H9 (cell line): ENCODE data around the gene SH2D1B. TPM values are rescaled to one million over a fixed set of nuclear protein-coding genes. Genes with fewer than 3 reads are reported as not detected.

ENCODE experiments used
- DNase-seq: peaks from one replicate; pipeline ENCODE4 v3.0.0-alpha.2; 2017
- H2AFZ ChIP-seq: one replicate; pipeline ENCODE4 v1.6.1; 2013; ENCODE audit warnings: mild to moderate bottlenecking, low read length, control low read depth, moderate library complexity
- H2AK5ac ChIP-seq: 2 replicates; pipeline ENCODE4 v1.6.1; 2013; ENCODE audit warnings: low read length, control low read depth, mixed read lengths; ENCODE audit not compliant: insufficient read length
- H2BK120ac ChIP-seq: one replicate; pipeline ENCODE4 v1.6.1; 2013; ENCODE audit warnings: low read depth, mild to moderate bottlenecking, low read length, control low read depth, inconsistent platforms; ENCODE audit not compliant: poor library complexity, severe bottlenecking
- H2BK12ac ChIP-seq: 2 replicates; pipeline ENCODE4 v1.6.1; 2013; ENCODE audit warnings: low read length, control low read depth, mixed read lengths, low read depth; ENCODE audit not compliant: insufficient read length
- H2BK15ac ChIP-seq: 2 replicates; pipeline ENCODE4 v1.6.1; 2013; ENCODE audit warnings: low read depth, low read length, control low read depth
- H2BK20ac ChIP-seq: one replicate; pipeline ENCODE4 v1.6.1; 2013; ENCODE audit warnings: low read depth, mild to moderate bottlenecking, low read length, control low read depth, inconsistent platforms; ENCODE audit not compliant: poor library complexity, severe bottlenecking
- H2BK5ac ChIP-seq: 2 replicates; pipeline ENCODE4 v1.6.1; 2013; ENCODE audit warnings: low read length, control low read depth, mixed read lengths; ENCODE audit not compliant: insufficient read length
- H3K14ac ChIP-seq: 2 replicates; pipeline ENCODE4 v1.6.1; 2013; ENCODE audit warnings: low read length, control low read depth; ENCODE audit not compliant: insufficient read depth
- H3K18ac ChIP-seq: 2 replicates; pipeline ENCODE4 v1.6.1; 2013; ENCODE audit warnings: low read depth, mild to moderate bottlenecking, mixed read lengths, low read length, control low read depth; ENCODE audit not compliant: insufficient read length
- H3K23ac ChIP-seq: 2 replicates; pipeline ENCODE4 v1.6.1; 2013; ENCODE audit warnings: low read length, control low read depth, mixed read lengths, low read depth; ENCODE audit not compliant: insufficient read length
- H3K23me2 ChIP-seq: 2 replicates; pipeline ENCODE4 v1.6.1; 2013; ENCODE audit warnings: low read depth, mild to moderate bottlenecking, mixed read lengths, low read length, control low read depth; ENCODE audit not compliant: insufficient read length, poor library complexity, severe bottlenecking
- H3K27ac ChIP-seq: 2 replicates; pipeline ENCODE4 v1.5.1; 2013; ENCODE audit warnings: low read length, control low read depth, mixed read lengths, low read depth; ENCODE audit not compliant: insufficient read length
- H3K27me3 ChIP-seq: 2 replicates; pipeline ENCODE4 v1.6.1; 2013; ENCODE audit warnings: low read length, control low read depth, inconsistent platforms; ENCODE audit not compliant: insufficient read depth
- H3K4ac ChIP-seq: 2 replicates; pipeline ENCODE4 v1.6.1; 2013; ENCODE audit warnings: low read depth, mild to moderate bottlenecking, control low read depth, inconsistent platforms, low read length, moderate library complexity
- H3K4me1 ChIP-seq: 2 replicates; pipeline ENCODE4 v1.6.1; 2013; ENCODE audit warnings: low read length, control low read depth, inconsistent platforms; ENCODE audit not compliant: insufficient read depth
- H3K4me2 ChIP-seq: 2 replicates; pipeline ENCODE4 v1.6.1; 2013; ENCODE audit warnings: low read length, control low read depth, mixed read lengths; ENCODE audit not compliant: insufficient read length, insufficient read depth
- H3K56ac ChIP-seq: 2 replicates; pipeline ENCODE4 v1.6.1; 2013; ENCODE audit warnings: low read depth, mild to moderate bottlenecking, mixed read lengths, low read length, control low read depth; ENCODE audit not compliant: insufficient read length
- H3K79me1 ChIP-seq: 2 replicates; pipeline ENCODE4 v1.6.1; 2013; ENCODE audit warnings: low read depth, mild to moderate bottlenecking, moderate library complexity, low read length, control low read depth, inconsistent platforms; ENCODE audit not compliant: insufficient read depth, poor library complexity, severe bottlenecking
- H3K79me2 ChIP-seq: 2 replicates; pipeline ENCODE4 v1.6.1; 2013; ENCODE audit warnings: low read length, control low read depth, inconsistent platforms; ENCODE audit not compliant: insufficient read depth
- H3K9ac ChIP-seq: 2 replicates; pipeline ENCODE4 v1.6.1; 2013; ENCODE audit warnings: low read length, control low read depth, mixed read lengths; ENCODE audit not compliant: insufficient read length; ENCODE audit errors: extremely low read depth
- H3K9me3 ChIP-seq: one replicate; pipeline ENCODE4 v1.6.1; 2013; ENCODE audit warnings: low read depth, low read length, inconsistent platforms; ENCODE audit not compliant: control insufficient read depth
- H3T11ph ChIP-seq: one replicate; pipeline ENCODE4 v1.6.1; 2013; ENCODE audit warnings: mild to moderate bottlenecking, low read length, control low read depth, inconsistent platforms
- H4K20me1 ChIP-seq: one replicate; pipeline ENCODE4 v1.6.1; 2013; ENCODE audit not compliant: control insufficient read depth, insufficient read length, insufficient read depth
- H4K5ac ChIP-seq: 2 replicates; pipeline ENCODE4 v1.6.1; 2013; ENCODE audit warnings: low read depth, mild to moderate bottlenecking, mixed read lengths, low read length, control low read depth; ENCODE audit not compliant: insufficient read length
- H4K8ac ChIP-seq: replicated peaks from 2 replicates; pipeline ENCODE4 v1.6.1; 2013; ENCODE audit warnings: low read length, control low read depth, mixed read lengths, low read depth; ENCODE audit not compliant: insufficient read length
- H4K91ac ChIP-seq: 2 replicates; pipeline ENCODE4 v1.6.1; 2013; ENCODE audit warnings: low read depth, mild to moderate bottlenecking, moderate library complexity, mixed read lengths, low read length, control low read depth; ENCODE audit not compliant: insufficient read length
- H3K27ac Mint-ChIP-seq, 3 experiments: 2 replicates in 2 of 3; 3 replicates in 1 of 3; pipeline ENCODE4 v1.8.0; 2020 to 2021; ENCODE audit warnings: mixed read lengths in 3 of 3, mild to moderate bottlenecking in 1 of 3, moderate library complexity in 1 of 3
- H3K27me3 Mint-ChIP-seq: 2 replicates; pipeline ENCODE4 v1.8.0; 2021; ENCODE audit warnings: low read depth, mild to moderate bottlenecking, moderate library complexity, mixed read lengths
- H3K36me3 Mint-ChIP-seq, 3 experiments: 2 replicates in 2 of 3; 3 replicates in 1 of 3; pipeline ENCODE4 v1.8.0; 2020 to 2021; ENCODE audit warnings: low read depth in 3 of 3, mixed read lengths in 3 of 3; ENCODE audit not compliant: insufficient read depth in 1 of 3
- H3K4me1 Mint-ChIP-seq, 2 experiments: 2 replicates each; pipeline ENCODE4 v1.8.0; 2020; ENCODE audit warnings: mixed read lengths in 2 of 2
- H3K4me3 Mint-ChIP-seq, 2 experiments: 2 replicates in 1 of 2; 3 replicates in 1 of 2; pipeline ENCODE4 v1.8.0; 2020 to 2021; ENCODE audit warnings: mild to moderate bottlenecking in 2 of 2, mixed read lengths in 2 of 2, moderate library complexity in 1 of 2
- H3K9me3 Mint-ChIP-seq, 2 experiments: 2 replicates in 1 of 2; 3 replicates in 1 of 2; pipeline ENCODE4 v1.8.0; 2020; ENCODE audit warnings: mild to moderate bottlenecking in 2 of 2, mixed read lengths in 2 of 2, moderate library complexity in 1 of 2
- CTCF ChIP-seq: fragments of 200-600 bp; sonication (generic); conservative IDR thresholded peaks from 3 replicates; pipeline ENCODE4 v1.8.0; 2021; ENCODE audit warnings: antibody characterized with exemption, mild to moderate bottlenecking
- WGBS: extraction: QIAGEN DNeasy Blood & Tissue Kit; methylation state at CpG from one replicate; pipeline ENCODE4 v1.1.7; 2013; ENCODE audit warnings: missing lambda C conversion rate, low lambda C conversion rate, mixed read lengths; ENCODE audit not compliant: insufficient read length; ENCODE audit errors: extremely low coverage; 5-methylcytosine and 5-hydroxymethylcytosine counted together
- total RNA-seq: library from RNA; stranded (reverse); gene quantifications from 2 replicates; pipeline ENCODE4 v1.2.1, GENCODE V29; 2021

Gene SH2D1B
- total RNA-seq, 1 experiment from 2014 or later, result not detected

- Histone ChIP-seq H3K18ac (no peak within 1 kb of the TSS), H3K23ac (no peak within 1 kb of the TSS), H2AFZ (no peak within 1 kb of the TSS), H3K4me1 (no peaks in the 10 kb centered on the region), H4K20me1 (no peaks in the 10 kb centered on the region), H2BK5ac (no peak within 1 kb of the TSS), H3K23me2 (no peaks in the 10 kb centered on the region), H3K27me3 (no peaks in the 10 kb centered on the region), H3K14ac (no peak within 1 kb of the TSS), H4K5ac (no peak within 1 kb of the TSS), H3K79me1 (no peaks in the 10 kb centered on the region), H4K91ac (no peak within 1 kb of the TSS), H2BK120ac (no peak within 1 kb of the TSS), H2BK15ac (no peak within 1 kb of the TSS), H2BK12ac (no peak within 1 kb of the TSS), H3K9ac (no peak within 1 kb of the TSS), H3T11ph (no peak within 1 kb of the TSS), H3K56ac (no peak within 1 kb of the TSS), H3K27ac (no peak within 1 kb of the TSS), H3K9me3 (no peaks in the 10 kb centered on the region), H3K79me2 (no peaks in the 10 kb centered on the region), H2BK20ac (no peak within 1 kb of the TSS), H3K4ac (no peak within 1 kb of the TSS), H3K4me2 (no peak within 1 kb of the TSS), H2AK5ac (no peak within 1 kb of the TSS), H4K8ac (no peak within 1 kb of the TSS)
- H3K9me3 Mint-ChIP-seq, result no peaks in the 10 kb centered on the region
- WGBS, result no CpG with 5 or more reads among the region's 3 CpGs
- no peaks in the 10 kb centered on the region; the same call in 1 of the 2 replicates for H3K27me3 Mint-ChIP-seq
- TF ChIP-seq CTCF, result no peak
- no peak within 1 kb of the TSS for H3K4me3 Mint-ChIP-seq
- no peak within 1 kb of the TSS; a peak in 1 of 7 replicates for H3K27ac Mint-ChIP-seq
- peaks cover 9 to 13% of the 10 kb centered on the region in 2 experiments for H3K4me1 Mint-ChIP-seq
- DNase-seq, result no peak
- H3K36me3 Mint-ChIP-seq, result peaks cover 8 to 23% (median 18%) of the 10 kb centered on the region in 3 experiments; a peak in 6 of 7 replicates
These were observed 30.6 kb downstream of the SH2D1B start, which contains the start of gene C1orf226 for GRCh38 chr1:162381383-162381782. Gene C1orf226, plus strand, starts transcription at chr1:162381728. Its CDS starts 174 bp downstream, at chr1:162381902.
